HG03442 (cell line): Measurements from ENCODE around the gene SEC24C.
A peak's percentile ranks its signal among the peaks of the same experiment; 100 is the strongest.
"Not testable (repeated sequence)": the region's sequence is repeated elsewhere in the genome, so short reads cannot be mapped to it uniquely, and the experiment has no call there.

Experiments
- ATAC-seq: cut with Tn5 transposase; IDR thresholded peaks from one replicate; pipeline ENCODE4 v1.9.1; 2021; ENCODE audit warnings: mild to moderate bottlenecking, moderate library complexity; ENCODE audit not compliant: unreplicated experiment

The SEC24C gene

DNA sequence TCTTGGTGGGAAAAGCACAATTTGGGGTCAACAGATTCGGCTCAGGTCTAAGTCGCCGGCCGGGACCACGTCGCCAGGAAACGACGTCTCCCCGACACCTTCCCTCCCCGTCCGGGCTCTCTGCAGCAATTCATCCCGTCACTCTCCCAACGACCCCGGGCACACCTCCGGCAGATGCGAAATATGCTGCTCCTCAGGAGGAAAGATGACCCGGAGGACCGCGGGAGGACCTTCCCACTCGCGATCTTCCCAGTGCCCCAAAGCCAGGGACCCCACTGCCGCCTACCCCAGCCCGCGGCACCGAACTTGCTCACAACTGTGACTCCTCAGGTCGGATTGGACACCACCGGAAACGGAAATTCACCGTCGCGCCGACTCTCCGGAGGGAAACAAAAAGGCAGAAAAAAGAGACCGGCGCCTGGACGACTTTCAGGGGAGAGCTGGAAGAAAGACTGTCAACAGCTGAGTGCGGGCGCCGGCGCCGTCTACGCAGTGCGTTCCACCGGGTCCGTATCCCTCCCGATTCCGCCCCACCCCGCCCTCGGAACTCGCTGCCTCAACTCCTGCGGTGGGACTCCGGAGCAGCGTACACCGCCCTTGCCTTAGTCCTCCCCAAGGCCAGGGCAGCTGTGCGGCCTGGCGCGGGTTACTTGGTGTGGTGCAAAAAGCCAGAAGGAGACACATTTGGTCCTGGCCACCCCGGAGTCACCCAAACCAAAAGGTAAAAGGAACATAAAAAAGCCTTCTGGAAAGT, 13.8 kb upstream of the SEC24C start:
- peak; percentile 88 for ATAC-seq

DNA sequence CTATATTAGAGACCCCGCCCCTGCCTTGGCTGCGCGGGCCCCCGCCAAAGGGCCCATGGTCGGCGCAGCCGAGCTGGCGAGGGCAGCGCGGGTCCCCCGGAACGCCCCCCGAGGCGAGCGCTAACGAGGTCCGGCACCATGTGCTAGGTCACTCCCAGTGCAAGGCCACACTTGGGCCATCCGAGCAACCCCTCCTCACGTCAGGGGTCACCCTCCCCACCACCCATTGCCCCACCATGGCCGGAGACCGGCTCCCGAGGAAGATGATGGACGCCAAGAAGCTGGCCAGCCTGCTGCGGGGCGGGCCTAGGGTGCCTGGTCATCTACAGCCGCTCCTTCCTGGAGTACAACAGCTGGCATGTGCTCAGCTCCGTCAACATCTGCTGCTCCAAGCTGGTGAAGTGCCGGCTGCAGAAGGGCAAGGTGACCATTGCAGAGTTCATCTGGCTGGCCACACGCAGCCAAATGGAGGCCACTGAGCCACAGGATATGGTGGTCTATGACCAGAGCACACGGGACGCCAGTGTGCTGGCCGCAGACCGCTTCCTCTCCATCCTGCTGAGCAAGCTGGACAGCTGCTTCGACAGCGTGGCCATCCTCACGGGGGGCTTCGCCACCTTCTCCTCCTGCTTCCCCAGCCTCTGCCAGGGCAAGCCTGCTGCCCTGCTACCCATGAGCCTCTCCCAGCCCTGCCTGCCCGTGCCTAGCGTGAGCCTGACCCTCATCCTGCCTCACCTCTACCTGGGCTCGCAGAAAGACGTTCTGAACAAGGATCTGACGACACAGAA, 12.4 kb upstream of the SEC24C start:
- ATAC-seq, result no peak

DNA sequence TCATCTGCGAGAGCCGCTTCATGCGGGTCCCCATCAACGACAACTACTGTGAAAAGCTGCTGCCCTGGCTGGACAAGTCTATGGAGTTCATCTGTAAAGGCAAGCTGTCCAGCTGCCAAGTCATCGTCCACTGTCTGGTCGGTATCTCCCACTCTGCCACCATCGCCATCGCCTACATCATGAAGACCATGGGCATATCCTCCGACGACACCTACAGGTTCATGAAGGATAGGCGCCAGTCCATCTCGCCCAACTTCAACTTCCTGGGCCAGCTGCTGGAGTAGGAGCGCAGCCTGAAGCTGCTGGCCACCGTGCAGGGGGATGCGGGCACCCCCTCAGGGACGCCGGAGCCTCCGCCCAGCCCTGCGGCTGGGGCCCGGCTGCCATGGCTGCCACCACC, 11.7 kb upstream of the SEC24C start:
- ATAC-seq, result no peak

DNA sequence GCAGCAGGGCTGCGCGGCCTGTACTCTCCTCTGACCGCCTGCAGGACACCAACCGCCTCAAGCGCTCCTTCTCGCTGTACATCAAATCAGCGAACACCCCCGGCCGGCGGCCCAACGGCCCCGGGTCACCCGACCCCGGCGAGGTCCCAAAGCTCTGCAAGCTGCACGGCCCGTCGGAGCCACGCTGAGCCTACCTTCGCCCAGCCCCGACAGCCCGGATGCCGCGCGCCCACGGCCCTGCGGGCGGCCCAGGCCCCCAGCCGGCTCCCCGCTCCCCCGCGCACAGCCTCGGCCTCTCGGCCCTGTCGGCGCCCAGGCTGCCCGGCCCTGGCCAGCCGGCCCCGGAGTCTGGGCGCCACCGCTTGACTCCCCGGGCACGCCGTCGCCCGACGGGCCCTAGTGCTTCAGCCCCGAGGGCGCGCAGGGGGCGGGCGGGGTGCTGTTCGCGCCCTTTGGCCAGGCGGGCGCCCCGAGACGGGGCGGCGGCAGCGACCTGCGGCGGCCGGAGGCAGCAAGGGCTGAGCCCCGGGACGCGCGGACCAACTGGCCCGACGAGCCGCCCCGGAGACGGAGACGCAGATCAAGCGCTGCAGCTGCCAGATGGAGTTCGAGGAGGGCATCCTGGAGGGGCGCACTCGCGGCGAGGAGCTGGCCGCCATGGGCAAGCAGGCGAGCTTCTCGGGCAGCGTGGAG, 11.1 kb upstream of the SEC24C start:
- ATAC-seq, result no peak

DNA sequence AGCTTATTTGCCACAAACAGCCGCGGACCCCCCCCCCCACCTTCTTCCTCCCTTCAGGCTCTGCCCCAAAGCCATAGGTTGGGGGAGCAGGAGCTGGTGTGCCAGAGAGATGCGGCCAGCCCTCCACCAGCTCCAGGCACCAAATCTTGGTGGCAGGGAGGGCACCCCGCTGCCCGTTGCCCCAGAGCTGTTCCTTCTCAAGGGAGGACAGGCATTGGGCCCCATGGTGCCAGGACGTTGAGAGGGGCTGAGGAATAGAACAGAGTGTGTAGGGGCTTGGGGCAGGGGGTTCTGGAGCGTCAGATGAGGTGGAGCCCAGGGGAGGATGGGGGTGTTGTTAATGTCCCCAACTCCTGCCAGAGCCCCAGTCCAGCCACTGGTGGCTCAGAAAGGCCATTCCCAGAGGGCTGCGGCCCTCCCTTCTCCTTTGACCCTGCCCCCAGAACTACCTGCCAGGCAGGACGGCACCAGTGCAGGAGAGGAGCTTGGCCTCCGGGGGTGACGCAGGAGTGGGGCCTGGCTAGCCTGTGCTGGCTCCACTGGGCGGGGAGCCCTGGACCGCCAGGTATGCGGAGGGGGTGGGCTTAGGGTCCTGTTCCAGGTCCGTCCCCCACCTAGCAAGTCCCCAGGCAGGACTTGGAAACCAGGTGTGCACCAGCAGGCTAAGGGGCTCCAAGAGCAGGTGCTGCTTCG, 10.0 kb upstream of the SEC24C start:
- no peak for ATAC-seq

DNA sequence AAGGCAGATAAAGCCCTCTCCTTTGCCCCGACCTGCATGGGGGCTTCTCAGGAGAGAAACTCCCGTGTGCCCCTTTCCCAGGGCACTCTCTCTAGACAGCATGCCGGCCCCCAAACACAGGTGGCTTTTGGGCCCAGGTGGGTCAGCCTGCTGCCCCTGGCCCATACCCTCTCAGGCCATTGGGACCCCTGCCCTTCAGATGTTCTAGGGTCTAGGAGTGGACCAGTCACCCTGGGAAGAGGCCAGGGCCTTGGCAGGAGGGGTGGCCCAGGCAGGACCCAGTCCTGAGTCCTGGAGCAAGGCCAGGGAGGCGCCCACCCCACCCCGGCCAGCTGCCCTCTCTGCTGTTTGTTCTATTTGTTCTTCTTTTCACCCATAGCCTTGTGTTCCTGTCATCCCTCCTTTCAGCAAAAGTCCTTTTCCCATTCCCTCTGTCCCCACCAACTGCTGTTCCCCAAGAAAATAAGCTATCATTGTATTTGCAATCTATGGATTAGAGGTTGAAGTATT, 9.3 kb upstream of the SEC24C start:
- ATAC-seq, result no peak

DNA sequence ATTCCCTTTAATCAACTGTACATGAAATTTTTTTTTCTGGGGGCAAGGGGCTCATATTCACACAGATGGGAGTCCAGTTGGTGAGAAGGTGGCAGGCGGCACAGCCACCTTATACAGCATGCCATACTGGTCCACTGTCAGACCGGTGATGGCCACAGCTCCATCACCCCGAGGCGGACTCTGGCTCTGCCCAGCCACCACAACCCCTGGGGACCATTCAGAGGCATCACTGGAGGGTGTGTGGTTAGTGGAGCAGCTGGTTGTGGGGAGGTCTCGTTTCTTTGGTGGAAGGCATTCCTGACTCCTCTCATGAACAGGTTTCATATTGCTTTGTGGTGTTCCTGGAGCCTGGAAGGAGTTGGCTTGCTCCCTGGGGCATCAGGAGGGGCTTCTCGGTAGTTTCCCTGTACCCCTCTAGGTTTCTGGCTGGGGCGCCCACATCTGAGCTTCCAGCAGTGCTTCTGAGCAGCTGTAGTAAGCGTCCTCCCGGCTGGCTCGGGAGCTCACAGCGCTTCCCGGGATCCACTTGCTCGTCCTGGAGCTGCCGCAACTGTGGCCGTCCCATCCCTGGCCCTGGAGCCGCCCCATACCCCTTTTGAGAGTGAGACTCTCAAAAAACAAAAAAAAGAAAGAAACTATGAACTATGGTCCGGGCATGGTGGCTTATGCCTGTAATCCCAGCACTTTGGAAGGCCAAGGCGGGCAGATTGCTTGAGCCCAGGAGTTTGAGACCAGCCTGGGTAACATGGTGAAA, 3.5 kb upstream of the SEC24C start:
- not testable (repeated sequence) for ATAC-seq

DNA sequence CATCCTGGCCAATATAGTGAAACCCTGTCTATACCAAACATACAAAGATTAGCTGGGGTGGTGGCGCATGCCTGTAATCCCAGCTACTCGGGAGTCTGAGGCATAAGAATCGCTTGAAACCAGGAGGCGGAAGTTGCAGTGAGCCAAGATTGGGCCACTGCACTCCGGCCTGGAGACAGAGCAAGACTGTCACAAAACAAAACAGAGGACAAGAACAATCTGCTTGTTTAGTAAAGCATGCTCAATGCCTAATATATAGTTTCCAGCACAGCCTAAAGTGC, 1.8 kb upstream of the SEC24C start:
- ATAC-seq, result no peak

DNA sequence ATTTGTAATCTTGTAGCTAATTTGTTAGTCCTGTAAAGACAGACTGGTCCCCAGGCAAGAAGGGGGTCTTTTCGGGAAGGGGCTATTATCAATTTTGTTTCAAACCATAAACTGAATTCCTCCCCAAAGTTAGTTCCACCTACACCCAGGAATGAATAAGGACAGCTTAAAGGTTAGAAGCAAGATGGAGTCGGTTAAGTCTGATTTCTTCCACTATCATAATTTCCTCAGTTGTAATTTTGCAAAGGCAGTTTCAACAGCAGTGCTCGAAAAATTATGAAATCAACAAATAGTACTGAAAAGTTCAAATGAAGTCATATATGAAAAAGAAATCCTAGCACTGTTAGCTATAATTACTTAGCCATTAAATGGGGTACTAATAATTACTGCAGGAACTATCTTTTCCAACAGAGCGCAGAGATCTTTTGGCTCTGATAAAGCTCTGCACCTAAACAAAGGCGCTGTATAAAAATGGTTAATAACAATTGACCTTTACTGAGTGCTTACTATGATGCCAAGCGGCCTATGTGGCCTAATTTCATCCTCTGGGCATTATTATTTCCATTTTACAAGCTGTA, 756 bp upstream of the SEC24C start:
- ATAC-seq, result no peak

DNA sequence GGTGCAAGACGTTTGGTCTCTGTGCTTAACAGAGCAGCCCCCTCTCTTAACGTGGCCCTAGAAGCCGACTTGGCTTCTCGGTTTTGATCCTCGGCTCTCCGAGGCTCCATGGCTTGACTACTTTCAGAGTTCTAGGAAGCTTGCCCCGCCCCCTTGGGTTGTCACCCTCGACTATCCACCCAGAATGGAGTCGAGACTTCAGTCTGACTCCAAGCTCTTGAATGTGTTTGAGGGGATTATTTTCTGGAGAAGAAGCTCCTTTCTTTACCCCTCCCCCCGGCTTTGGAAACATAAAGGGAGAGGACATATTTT, 448 bp downstream of the SEC24C start:
- peak; percentile 23 for ATAC-seq

DNA sequence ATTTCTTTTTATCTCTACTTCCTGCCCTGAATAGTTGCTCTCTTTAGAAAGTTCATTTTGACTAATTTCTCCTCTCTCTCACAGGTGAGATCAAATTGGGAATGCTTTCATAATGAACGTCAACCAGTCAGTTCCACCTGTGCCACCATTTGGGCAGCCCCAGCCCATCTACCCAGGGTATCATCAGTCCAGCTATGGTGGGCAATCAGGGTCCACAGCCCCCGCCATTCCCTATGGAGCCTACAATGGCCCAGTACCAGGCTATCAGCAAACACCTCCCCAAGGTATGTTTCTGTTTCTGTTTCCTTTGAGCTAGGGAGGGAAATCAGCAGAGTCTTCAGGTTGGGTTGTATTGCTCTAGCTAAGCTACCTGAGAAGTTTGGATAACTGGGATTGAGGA, 2.5 kb downstream of the SEC24C start:
- ATAC-seq, result no peak

DNA sequence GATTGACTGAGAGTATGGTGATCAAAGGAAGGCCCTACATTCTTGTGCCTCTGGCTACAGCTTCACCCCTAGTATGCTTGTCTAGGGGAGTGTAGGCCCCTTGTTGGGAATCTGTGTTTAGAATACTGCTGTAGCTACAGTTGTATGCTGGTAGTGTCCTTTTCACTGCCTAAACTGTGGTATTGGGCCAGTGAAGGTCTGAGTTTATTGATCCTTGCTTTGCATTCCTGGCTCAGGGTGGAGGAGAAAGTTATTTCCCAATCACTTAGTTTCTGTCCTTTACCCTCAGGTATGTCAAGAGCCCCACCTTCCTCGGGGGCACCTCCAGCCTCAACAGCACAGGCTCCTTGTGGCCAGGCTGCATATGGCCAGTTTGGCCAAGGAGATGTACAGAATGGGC, 6.6 kb downstream of the SEC24C start:
- ATAC-seq, result no peak

DNA sequence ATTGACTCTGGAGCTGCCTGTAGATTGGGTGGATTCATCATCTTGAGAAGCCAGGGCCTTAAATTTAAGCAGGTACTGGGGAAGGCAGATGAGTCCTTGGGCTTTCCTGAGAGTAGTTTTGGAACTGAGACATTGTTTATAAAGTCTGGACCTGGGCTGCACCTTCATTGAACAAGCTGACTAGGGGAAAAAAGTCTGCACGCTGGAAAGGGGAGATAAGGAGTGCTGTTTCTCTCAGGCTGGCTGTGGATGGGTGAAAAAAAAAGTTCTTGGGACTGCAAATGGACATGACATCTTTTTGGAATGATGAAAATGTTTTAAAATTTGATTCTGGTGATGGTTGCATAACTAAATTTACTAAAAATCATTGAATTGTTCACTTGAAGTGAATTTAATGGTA, 12.0 kb downstream of the SEC24C start:
- ATAC-seq, result no peak

DNA sequence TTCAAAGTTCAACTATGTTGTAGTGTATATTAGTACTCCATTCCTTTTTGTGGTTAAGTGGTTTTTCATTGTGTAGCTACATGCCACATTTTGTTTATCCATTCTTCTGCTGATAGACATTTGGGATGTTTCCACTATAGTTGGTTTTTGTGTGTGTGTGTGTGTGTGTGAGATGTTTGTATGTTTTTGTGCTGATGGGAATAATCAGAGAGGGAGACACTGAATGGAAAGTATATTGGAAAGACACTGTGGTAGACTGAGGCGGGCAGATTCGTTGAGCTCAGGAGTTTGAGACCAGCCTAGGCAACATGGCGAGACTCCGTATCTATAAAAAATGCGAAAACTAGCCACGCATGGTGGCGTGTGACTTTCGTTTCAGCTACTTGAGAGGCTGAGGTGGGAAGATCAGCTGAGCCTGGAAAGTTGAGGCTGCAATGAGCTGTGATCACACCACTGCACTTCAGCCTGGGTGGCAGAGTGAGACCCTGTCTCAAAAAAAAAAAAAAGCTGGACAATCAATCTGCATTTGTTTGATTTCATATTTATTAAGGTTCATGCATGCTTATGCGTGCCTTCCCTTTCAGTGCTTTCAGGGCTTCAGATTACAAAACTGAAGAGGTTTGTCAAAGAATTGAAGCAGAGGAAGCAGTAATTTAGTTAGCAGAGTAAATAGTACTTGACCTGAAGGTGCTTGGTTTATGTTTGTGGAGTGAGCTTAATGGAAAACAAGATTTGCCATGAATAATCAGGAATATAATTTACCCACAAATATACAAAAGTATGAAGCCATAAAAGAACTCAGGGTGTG, 14.7 kb downstream of the SEC24C start:
- no peak for ATAC-seq

DNA sequence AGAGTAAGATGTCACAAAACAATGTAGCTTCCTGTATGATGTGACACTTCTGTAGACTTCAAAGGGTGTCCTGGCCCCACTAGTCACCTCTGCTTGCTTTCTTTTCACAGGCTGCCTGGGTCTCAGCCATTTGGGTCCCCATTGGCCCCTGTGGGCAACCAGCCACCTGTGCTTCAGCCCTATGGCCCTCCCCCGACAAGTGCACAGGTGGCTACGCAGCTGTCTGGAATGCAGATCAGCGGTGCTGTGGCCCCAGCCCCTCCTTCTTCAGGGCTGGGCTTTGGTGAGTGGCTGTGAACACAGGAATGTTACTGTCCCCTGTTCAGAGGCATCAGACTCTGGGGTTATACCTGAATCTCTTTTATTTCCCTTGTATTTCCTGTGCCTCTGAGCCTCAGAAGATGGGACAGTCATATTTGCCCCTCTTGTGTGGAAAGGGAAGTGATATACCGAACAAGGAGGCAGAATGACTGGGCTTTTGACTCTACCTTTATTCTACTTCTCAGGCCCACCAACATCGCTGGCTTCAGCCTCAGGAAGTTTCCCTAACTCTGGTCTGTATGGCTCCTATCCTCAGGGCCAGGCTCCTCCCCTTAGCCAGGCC, 15.4 kb downstream of the SEC24C start:
- ATAC-seq, result no peak

DNA sequence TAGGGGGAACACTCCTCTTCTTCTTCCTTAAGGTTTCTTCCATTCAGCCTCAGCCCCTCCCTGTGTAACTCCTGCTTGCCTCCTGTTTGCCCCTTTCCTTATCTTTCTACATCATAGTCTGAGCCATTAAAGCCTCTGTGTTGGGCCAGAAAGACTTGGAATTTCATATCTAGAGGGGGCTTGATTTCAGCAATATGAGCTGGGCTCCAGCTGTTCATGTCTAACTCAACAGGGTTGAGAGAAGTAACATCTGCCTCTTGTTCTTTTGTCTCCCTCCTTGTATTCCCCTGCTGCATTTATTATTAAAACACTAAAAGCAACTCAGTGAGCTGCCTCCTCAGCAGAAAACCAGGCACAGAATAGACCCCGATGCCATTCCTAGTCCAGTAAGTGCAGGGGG, 17.6 kb downstream of the SEC24C start:
- ATAC-seq, result no peak

DNA sequence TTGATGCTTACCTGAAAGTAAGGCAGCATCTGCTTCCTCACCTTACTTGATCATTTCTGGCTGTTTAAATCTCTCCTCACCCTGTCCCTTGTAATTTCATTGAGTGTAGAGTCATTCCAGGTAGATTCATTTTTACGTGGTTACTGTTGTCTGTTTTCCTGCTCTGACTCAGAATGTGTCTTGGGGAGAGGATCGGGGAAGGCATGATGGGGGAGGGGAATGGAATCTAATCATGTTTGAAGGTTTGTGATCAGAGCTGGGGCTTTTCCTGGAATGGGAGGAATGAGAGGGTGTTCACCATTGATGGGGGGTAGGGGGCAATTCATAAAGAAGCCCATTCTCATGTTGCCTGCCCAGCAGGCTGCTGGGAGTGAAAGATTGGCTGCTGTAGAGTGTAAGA, 18.7 kb downstream of the SEC24C start:
- no peak for ATAC-seq

DNA sequence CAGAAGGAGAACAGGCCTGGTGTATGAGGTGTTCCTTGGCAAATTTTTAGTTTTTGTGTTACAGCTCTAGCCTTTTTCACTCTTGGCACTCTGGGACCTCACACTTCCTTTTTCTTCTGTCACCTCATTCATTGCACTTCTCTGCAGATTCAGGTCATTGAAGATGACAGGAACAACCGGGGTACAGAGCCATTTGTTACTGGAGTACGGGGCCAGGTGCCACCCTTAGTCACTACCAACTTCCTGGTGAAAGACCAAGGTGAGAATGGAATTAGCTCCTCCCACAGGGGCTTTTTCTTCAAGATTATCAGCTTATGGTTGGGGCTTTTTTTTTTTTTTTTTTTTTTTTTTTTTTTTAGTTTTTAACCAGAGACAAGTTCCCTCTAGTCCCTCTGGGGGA, 19.2 kb downstream of the SEC24C start:
- ATAC-seq, result no peak

DNA sequence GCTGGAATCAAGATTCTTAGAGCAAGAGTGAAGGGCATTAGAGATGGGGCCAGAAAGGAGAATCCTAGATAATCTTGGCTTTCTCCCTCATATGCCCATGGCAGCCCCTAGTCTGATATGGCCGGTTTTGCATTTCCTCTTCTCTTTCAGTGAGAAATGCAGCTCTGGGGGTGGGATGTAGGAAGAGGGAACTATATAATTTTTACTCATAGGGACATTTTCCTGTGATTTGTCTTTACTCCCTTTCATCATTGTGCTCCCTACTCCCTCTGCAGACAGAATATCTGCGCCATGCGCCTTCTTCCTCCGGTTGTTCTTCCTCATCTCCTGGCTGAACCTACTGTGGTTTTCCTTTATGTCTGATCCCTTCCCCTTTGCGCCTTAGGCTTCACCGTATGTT, 20.9 kb downstream of the SEC24C start:
- ATAC-seq, result no peak
